ENCODE measurements around the gene ZNF678.

- no peak for TF ChIP-seq CTCF (conservative IDR thresholded peaks at IDR 0.05)
- TF ChIP-seq EZH2 (IDR thresholded peaks at IDR 0.05; ENCODE audit: low read depth) = no peak
Measured at GRCh38 chr1:227661495-227661894, 98.1 kb downstream of the ZNF678 start.

Measured in PC-9 (cell line).